Vagina (tissue), 2 donors: ENCODE measurements around the gene USP10. TPM values are rescaled to one million over a fixed set of nuclear protein-coding genes. Genes with fewer than 3 reads are reported as not detected.
"Not testable (repeated sequence)": the region's sequence is repeated elsewhere in the genome, so short reads cannot be mapped to it uniquely, and the experiment has no call there.

Experiments used
- DNase-seq, 2 donors: peaks; one replicate each; pipeline ENCODE4 v3.0.0-alpha.2; 2017; ENCODE audit errors: extremely low spot score in 2 of 2
- H3K27ac ChIP-seq: fragments of 200-600 bp; sonication (generic); one replicate; pipeline ENCODE4 v1.5.1; 2019
- H3K27me3 ChIP-seq: fragments of 200-600 bp; sonication (generic); one replicate; pipeline ENCODE4 v1.5.1; 2019
- H3K36me3 ChIP-seq, 2 donors: fragments of 200-600 bp; sonication (generic); one replicate each; pipeline ENCODE4 v1.5.1; 2017 to 2019
- H3K4me1 ChIP-seq: fragments of 200-600 bp; sonication (generic); one replicate; pipeline ENCODE4 v1.5.1; 2019
- H3K4me3 ChIP-seq, 2 donors: fragments of 200-600 bp; sonication (generic); 1 replicate in 1 of 2; 2 replicates in 1 of 2; pipeline ENCODE4 v1.5.1; 2016 to 2019
- H3K9me3 ChIP-seq: fragments of 200-600 bp; sonication (generic); one replicate; pipeline ENCODE4 v1.5.1; 2019
- CTCF ChIP-seq, 3 experiments: fragments of 450-650 bp in 2 of 3; fragments of 200-600 bp in 1 of 3; sonication (generic) in 1 of 3; IDR thresholded peaks; one replicate each; pipeline ENCODE4 v1.5.1; 2017 to 2019; ENCODE audit warnings: antibody characterized with exemption in 3 of 3, mild to moderate bottlenecking in 2 of 3, moderate library complexity in 2 of 3
- POLR2A ChIP-seq, 2 donors: fragments of 450-650 bp; IDR thresholded peaks; one replicate each; pipeline ENCODE4 v1.6.1; 2017; ENCODE audit warnings: antibody characterized with exemption in 2 of 2, mild to moderate bottlenecking in 2 of 2, moderate library complexity in 2 of 2
- POLR2AphosphoS5 ChIP-seq, 2 donors: sonication (generic); formaldehyde crosslinking; IDR thresholded peaks; one replicate each; pipeline ENCODE4 v1.9.0; 2017; ENCODE audit warnings: antibody characterized with exemption in 2 of 2, mild to moderate bottlenecking in 2 of 2, low read depth in 1 of 2; ENCODE audit not compliant: insufficient read depth in 1 of 2
- intact Hi-C: fragments of 100-400 bp; cut with DNase I; formaldehyde crosslinking; loops from one replicate; pipeline ENCODE4 v1.15.1; 2023
- total RNA-seq: library from RNA; depleted of rRNA; stranded (reverse); fragments of >200 nt; gene quantifications from one replicate; pipeline ENCODE4 v1.2.3, GENCODE V29; 2016

Gene USP10
- total RNA-seq, 1 donor from 2014 or later: 42.5 TPM

- TF ChIP-seq CTCF (IDR thresholded peaks at IDR 0.05): no peak
- no peak for TF ChIP-seq POLR2AphosphoS5 (IDR thresholded peaks at IDR 0.05; ENCODE audit: insufficient read depth in 1 of 2, low read depth in 1 of 2)
- no peak for TF ChIP-seq POLR2A (IDR thresholded peaks at IDR 0.05)
- no peak overlapping the region for H3K27ac ChIP-seq
- no peaks in the 10 kb centered on the region for H3K36me3 ChIP-seq
- no peaks in the 10 kb centered on the region for H3K27me3 ChIP-seq
- no peaks in the 10 kb centered on the region for H3K4me1 ChIP-seq
- intact Hi-C loops: no loop called here
- H3K4me3 ChIP-seq: no peak overlapping the region
- no peak for DNase-seq
- no peaks in the 10 kb centered on the region for H3K9me3 ChIP-seq
These were observed 9.5 kb upstream of the USP10 start for GRCh38 chr16:84690088-84690819.

- DNase-seq: no peak
- Histone ChIP-seq H3K4me1 (no peaks in the 10 kb centered on the region), H3K4me3 (no peak overlapping the region), H3K27ac (no peak overlapping the region), H3K27me3 (no peaks in the 10 kb centered on the region), H3K36me3 (no peaks in the 10 kb centered on the region), H3K9me3 (no peaks in the 10 kb centered on the region)
- intact Hi-C loops: no loop called here
- no peak for TF ChIP-seq POLR2A (IDR thresholded peaks at IDR 0.05)
- no peak for TF ChIP-seq CTCF (IDR thresholded peaks at IDR 0.05)
- TF ChIP-seq POLR2AphosphoS5 (IDR thresholded peaks at IDR 0.05; ENCODE audit: insufficient read depth in 1 of 2, low read depth in 1 of 2): no peak
These were observed 7.2 kb upstream of the USP10 start for GRCh38 chr16:84692451-84693214.

GRCh38 chr16:84693869-84694268 lies 5.9 kb upstream of the USP10 start:
- intact Hi-C loops, H3K27ac ChIP-seq, H3K36me3 ChIP-seq, H3K27me3 ChIP-seq, DNase-seq, H3K9me3 ChIP-seq, H3K4me3 ChIP-seq, H3K4me1 ChIP-seq: not testable (repeated sequence)

GRCh38 chr16:84694980-84695379 lies 4.8 kb upstream of the USP10 start:
- H3K36me3 ChIP-seq: no peaks in the 10 kb centered on the region
- H3K27me3 ChIP-seq: no peaks in the 10 kb centered on the region
- H3K27ac ChIP-seq: no peak overlapping the region
- no peak for DNase-seq
- TF ChIP-seq POLR2A (IDR thresholded peaks at IDR 0.05) (no peak), POLR2AphosphoS5 (IDR thresholded peaks at IDR 0.05; ENCODE audit: insufficient read depth in 1 of 2, low read depth in 1 of 2) (no peak), CTCF (IDR thresholded peaks at IDR 0.05) (no peak)
- H3K4me3 ChIP-seq: no peak overlapping the region
- peaks cover 7% of the 10 kb centered on the region for H3K4me1 ChIP-seq
- intact Hi-C loops: no loop called here
- H3K9me3 ChIP-seq: no peaks in the 10 kb centered on the region

- peak overlapping the region; percentile 92 to 99 for H3K4me3 ChIP-seq
- TF ChIP-seq CTCF (IDR thresholded peaks at IDR 0.05) (no peak), POLR2A (IDR thresholded peaks at IDR 0.05) (no peak), POLR2AphosphoS5 (IDR thresholded peaks at IDR 0.05; ENCODE audit: insufficient read depth in 1 of 2, low read depth in 1 of 2) (no peak)
- intact Hi-C loops: no loop called here
- H3K9me3 ChIP-seq: no peaks in the 10 kb centered on the region
- peaks cover 38% of the 10 kb centered on the region for H3K4me1 ChIP-seq
- DNase-seq: no peak
- H3K27ac ChIP-seq: peak overlapping the region; percentile 91
- no peaks in the 10 kb centered on the region for H3K36me3 ChIP-seq
- H3K27me3 ChIP-seq: no peaks in the 10 kb centered on the region
These were observed 571 bp upstream of the USP10 start for GRCh38 chr16:84699147-84699711.
